HS-27A (cell line): ENCODE results near the gene CEND1.

Experiments used
- DNase-seq: peaks from one replicate; pipeline ENCODE4 v3.0.0-alpha.2; 2012; ENCODE audit warnings: low read depth, missing footprints

The CEND1 gene

DNA sequence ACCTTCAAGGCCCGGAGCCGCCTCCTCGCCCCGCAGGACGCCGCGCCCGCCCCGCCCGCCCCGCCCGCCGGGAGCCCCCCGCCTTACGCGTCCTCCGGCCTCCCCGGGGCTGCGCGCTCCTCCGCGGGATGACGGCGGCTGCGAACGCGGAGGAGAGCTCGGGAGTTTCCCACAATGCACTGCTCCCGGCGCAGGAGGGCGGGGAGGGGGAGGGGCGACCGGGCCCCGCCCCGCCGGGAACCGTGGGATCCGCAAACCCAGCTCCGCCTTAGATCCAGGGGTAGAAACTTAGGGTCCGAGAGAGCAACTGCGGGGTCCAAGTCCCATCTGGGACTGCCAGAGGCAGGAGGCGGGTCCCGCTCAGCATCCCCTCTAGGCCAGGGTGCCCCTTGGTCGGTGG, at the start of gene CEND1:
Gene CEND1, minus strand, starts transcription at position 148 of the 400 bp plus-strand sequence. CDS start 1,514 bp downstream, outside the sequence.
- DNase-seq, result no peak

DNA sequence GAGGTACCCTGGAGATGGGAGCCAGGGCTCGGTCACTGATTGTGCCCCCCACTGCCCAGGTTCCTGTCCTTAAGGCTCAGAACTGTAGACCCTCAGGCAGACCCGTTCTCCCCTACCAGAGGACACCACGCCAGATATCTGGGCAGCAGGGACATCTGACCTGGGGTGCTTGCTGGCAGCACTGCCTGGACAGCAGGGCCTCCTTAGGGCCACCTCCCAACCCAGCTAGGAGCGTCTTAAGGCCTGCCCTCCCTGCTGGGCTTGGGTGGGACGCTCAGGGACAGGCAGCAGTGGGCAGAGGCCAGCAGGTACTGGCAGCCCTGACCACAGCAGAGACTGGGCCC, 49.4 kb upstream of the CEND1 start:
- no peak for DNase-seq

- no peak for DNase-seq
Measured at GRCh38 chr11:838441-839279, 48.8 kb upstream of the CEND1 start.

DNA sequence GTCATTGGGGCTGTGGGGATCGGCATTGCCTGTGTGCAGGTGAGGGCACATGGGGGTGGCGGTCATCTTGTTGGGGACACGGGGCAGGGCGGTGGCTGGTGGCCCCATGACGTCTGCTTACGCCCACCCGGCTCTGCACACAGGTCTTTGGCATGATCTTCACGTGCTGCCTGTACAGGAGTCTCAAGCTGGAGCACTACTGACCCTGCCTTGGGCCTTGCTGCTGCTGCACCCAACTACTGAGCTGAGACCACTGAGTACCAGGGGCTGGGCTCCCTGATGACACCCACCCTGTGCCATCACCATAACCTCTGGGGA, 48.1 kb upstream of the CEND1 start:
- DNase-seq, result no peak

GRCh38 chr11:837189-837989, 47.5 kb upstream of the CEND1 start:
- DNase-seq, result no peak

DNA sequence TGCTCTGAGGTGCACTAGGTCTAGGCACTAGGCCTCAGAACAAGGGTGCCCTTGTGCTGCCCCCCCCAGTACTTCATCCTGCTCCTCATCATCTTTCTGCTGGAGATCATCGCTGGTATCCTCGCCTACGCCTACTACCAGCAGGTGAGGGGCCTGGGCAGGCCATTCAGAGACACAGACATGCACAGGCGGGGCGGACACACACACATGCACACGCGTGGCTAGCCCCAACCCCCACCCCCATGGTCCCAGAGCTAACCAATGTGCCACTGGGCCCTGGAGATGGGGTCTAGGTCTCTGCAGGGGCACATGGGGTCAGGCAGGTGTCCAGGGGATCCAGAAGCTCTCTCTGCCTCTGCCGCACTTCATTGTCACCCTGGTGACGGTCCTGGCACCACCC, 46.8 kb upstream of the CEND1 start:
- no peak for DNase-seq

DNA sequence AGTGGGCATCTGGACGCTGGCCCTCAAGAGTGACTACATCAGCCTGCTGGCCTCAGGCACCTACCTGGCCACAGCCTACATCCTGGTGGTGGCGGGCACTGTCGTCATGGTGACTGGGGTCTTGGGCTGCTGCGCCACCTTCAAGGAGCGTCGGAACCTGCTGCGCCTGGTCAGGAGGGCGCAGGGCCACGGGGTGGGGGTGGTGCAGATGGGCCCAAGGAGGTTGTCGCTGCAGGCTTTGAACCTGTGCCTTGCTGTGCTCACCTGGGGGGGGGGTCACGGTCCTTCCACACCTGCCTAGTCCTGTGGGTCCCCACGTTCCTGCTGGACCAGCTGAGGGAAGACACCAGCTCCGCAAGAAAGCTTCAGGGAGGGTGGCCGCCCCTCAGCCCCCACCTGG, 46.4 kb upstream of the CEND1 start:
- DNase-seq, result no peak

GRCh38 chr11:834371-835316, 44.8 kb upstream of the CEND1 start:
- peak; percentile 83 for DNase-seq

- DNase-seq, result no peak
Measured at GRCh38 chr11:833849-834311, 44.0 kb upstream of the CEND1 start.

DNA sequence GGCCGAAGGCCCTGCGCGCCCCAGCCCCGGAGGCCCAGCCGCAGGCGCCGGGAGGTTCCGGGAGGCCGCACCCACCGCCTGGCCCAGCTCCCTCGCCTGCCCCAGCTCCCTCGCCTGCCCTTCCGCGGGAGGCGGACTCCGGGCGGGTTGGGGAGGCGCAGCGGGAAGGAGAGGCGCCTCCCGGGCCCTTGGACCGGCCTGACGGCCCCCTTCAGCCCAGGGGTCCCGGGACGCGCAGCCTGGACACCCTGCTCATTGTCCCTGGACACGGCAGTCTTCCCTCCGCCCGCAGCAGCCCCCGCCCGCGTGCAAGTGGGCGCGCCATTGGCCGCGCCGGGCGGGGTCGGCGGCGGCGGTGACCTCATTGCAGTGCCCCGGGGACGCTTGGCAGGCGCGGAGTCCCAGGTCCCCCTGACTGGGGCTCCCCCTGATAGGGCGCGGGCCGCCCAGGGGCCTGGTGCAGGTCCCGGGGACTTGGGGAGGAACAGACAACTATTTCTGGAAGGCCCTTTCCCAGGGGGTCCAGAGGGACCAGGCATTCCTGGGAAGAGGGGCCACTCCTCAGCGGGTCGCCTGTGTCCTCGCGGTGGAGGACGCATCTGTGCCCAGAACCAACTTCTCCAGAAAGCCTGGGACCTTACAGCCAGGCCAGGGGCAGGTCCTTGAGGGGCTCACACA, 43.4 kb upstream of the CEND1 start:
- DNase-seq, result no peak

- DNase-seq, result no peak
Measured at GRCh38 chr11:832529-833113, 42.7 kb upstream of the CEND1 start, which contains the start of gene CD151. CD151 (plus strand) TSS chr11:832952; CDS start chr11:836070, 3,118 bp downstream.

DNA sequence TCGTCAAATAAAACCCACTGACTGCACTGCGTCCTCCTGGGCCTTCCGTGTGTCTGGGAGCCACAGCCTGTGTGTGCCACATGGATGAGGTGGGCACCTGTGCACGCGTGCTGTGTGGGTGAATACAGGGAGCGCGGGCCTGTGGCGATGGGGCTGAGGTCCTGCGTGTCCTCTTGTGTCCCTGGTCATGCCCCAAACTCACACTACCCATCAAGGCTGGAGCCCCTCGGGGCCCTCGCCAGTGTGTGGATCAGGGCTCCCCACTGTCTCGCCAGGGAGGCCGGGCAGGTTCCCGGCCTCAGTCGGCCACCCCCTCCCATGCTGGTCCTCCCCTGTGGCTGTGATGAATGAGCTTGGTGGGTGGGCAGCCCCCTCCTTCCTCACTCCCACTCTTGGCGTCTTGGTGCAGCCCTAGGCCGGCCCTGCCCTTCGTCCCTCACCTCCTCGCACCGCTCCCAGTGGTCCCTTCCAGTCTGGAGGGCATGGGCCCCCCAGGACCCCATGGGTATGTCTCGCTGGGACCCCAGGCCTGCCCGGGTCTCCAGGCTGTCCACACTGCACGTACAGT, 42.2 kb upstream of the CEND1 start:
- no peak for DNase-seq

DNA sequence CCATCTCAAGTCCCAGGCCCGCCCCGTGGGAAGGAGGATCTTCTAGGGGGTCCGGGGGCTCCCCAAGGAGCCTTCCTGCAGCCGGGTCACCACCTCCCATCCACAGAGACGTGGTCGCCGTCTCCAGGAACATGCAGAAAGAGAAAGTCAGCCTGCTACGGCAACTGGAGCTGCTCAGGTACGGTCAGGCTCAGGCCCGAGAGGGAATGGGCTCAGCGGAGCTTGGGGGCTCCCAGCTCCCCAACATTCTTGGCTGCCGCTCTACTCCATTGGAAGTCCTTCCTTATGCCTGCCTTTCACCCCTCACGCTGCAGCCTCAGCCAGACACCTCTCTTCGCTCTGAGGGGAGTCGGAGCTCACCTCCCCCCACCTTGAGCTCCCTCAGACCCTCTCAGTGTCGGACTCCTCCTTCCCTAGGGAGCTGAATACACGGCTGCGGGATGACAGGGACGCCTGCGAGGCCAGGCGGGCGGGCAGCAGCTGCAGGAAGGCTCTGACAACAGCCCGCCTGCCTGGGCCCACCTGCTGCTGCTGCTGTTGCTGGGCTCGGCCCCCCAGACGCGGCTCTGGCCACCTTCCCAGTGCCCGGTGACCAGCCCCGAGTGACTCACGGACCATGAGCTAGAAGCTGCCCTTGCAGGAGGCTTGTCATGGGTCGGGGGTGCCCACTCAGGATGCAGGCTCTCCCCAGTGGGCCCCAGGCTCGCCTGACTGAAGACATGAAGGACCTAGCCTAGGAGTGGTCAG, 41.4 kb upstream of the CEND1 start:
- no peak for DNase-seq

DNA sequence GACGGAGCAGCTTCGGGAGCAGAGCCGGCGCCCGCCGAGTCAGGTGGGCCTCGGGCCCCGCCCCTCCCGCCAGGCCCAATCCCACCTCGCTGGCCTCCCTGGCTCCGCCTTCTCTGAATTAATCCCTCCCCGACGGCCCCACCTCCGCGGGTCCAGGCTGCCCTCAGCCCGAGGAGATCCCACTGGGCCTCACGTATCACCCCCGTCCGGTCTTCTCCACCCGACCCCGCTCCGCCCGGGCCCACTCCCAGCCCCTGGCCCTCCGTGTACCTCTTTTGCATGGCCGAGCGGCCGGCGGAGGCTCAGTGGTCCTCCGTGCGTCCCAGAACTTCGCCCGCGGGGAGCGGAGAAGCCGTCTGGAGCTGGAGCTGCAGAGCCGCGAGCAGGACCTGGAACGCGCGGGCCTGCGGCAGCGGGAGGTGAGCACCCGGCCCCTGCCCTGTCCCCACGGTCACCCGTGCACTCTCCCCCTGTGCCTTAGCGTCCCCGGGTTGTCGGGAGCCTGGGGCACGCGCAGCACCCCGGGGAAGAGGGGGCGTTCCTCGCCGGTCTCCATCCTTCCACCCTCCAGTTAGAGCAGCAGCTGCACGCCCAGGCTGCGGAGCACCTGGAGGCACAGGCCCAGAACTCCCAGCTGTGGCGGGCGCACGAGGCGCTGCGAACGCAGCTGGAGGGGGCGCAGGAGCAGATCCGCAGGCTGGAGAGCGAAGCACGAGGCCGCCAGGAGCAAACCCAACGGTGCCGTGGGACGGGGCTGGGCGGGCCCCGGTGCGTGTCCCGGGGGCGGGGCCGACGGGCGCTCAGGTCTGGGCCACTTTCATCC, 40.6 kb upstream of the CEND1 start:
- no peak for DNase-seq

GRCh38 chr11:829847-830294, 40.0 kb upstream of the CEND1 start:
- DNase-seq, result no peak

- no peak for DNase-seq
Measured at GRCh38 chr11:829176-829846, 39.4 kb upstream of the CEND1 start.

DNA sequence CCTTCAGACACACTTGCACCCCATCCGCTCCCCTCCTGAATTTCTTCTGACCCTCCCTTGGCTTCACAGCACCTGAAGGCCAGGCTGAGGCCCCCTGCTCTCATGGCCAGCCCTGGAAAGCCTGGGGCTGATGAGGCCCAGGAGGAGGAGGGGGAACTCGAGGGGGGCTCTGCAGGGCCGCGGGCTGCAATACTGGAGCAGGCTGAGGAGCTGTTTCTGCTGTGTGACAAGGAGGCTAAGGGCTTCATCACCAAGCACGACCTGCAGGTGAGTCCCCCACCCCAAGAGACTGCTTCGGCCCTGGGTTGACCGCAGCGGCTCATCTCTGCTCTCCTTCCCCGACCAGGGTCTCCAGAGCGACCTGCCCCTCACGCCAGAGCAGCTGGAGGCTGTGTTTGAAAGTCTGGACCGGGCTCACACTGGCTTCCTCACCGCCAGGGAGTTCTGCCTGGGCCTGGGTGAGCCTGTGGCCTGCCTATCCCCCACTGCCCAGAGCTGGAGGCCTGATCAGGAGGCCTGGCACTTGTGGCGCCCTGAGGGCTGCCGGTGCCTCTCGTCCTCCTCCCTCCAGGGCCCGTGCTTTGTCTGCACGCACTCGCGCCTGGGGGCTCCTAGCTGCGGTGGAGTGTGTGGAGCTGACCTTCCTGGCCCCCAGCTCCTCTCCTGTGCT, 38.8 kb upstream of the CEND1 start:
- no peak for DNase-seq

- DNase-seq, result no peak
Measured at GRCh38 chr11:827897-828192, 38.0 kb upstream of the CEND1 start, which contains the start of gene CRACR2B. CRACR2B (plus strand) TSS chr11:827919; CDS start chr11:828608, 689 bp downstream.
